ENCODE results near the gene LIMK2. TPM values are rescaled to one million over a fixed set of nuclear protein-coding genes. Genes with fewer than 3 reads are reported as not detected.

LIMK2 gene
- total and polyA plus RNA-seq, 9 of the 15 experiments (the other 6 are each of a cell fraction or from before 2014, with no cell fraction given): 1.1 to 14.5 (median 8.5) TPM

DNA sequence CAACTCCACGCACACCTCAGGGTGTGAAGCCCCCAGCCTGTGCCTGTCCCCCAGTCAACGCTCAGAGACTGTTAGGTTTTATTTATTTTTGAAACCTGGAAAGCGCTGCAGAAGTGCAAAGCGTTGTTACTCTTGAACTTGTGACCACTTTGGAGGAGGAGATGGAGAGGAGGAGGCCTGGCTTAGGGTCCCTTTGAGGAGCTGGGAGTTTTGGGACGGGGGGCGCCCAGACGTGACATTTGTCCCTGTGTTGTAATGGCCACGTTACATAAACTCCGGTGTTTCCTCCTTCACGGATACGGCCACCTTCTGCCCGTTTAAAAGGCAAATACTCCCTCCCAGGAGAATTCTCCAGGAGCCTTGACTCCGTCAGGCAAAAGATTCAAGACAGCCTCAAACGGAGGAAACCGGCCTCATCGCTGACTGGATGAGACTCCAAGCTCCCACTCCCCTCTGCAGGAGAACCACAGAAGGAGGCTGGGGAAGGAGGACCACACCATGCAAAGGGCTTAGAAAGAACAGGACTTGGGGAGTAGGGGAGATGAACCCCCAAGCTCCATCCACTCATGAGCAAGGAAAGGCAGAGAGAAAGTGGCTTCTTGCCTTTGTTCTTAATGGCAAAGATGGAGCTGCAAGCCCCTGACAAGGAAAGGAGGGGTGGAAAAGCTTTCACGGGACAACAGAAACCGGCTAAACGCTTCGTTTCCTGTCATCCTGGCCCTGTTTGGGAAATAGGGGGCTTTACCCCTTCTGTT is 79.6 kb downstream of the LIMK2 start:
- WGBS (ENCODE audit: insufficient coverage, low coverage, missing lambda C conversion rate): 39% methylated on average over 15 of the region's 20 CpGs
- TF ChIP-seq, protein P1, sequence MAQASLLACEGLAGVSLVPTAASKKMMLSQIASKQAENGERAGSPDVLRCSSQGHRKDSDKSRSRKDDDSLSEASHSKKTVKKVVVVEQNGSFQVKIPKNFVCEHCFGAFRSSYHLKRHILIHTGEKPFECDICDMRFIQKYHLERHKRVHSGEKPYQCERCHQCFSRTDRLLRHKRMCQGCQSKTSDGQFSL (CRISPR knock-in tag; IDR thresholded peaks at IDR 0.05): no peak
- TF ChIP-seq, protein P1 (tag; IDR thresholded peaks at IDR 0.05): peak in 1 of 2 experiments; percentile 43; a peak in 2 of 4 replicates
- no peak for TF ChIP-seq SMARCA4 (IDR thresholded peaks at IDR 0.05)
- TF ChIP-seq, protein P2, sequence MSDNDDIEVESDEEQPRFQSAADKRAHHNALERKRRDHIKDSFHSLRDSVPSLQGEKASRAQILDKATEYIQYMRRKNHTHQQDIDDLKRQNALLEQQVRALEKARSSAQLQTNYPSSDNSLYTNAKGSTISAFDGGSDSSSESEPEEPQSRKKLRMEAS (CRISPR knock-in tag; IDR thresholded peaks at IDR 0.05): no peak
- TF ChIP-seq, protein P3, sequence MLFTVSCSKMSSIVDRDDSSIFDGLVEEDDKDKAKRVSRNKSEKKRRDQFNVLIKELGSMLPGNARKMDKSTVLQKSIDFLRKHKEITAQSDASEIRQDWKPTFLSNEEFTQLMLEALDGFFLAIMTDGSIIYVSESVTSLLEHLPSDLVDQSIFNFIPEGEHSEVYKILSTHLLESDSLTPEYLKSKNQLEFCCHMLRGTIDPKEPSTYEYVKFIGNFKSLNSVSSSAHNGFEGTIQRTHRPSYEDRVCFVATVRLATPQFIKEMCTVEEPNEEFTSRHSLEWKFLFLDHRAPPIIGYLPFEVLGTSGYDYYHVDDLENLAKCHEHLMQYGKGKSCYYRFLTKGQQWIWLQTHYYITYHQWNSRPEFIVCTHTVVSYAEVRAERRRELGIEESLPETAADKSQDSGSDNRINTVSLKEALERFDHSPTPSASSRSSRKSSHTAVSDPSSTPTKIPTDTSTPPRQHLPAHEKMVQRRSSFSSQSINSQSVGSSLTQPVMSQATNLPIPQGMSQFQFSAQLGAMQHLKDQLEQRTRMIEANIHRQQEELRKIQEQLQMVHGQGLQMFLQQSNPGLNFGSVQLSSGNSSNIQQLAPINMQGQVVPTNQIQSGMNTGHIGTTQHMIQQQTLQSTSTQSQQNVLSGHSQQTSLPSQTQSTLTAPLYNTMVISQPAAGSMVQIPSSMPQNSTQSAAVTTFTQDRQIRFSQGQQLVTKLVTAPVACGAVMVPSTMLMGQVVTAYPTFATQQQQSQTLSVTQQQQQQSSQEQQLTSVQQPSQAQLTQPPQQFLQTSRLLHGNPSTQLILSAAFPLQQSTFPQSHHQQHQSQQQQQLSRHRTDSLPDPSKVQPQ (CRISPR knock-in tag; IDR thresholded peaks at IDR 0.05; ENCODE audit: borderline replicate concordance): no peak
- BruUV-seq (replicated peaks): TSS peak; percentile 75

More for the DNA sequence above, 79.6 kb downstream of the LIMK2 start:
- ATAC-seq: no peak
- peak overlapping the region; percentile 85 for H3K4me2 ChIP-seq (ENCODE audit: insufficient read depth, low read length)
- in situ Hi-C loops (cut with MboI) (no loop called here), intact Hi-C loops (cut with micrococcal nuclease) (no loop called here)
- H2AFZ ChIP-seq (ENCODE audit: low read depth, low read length): peak overlapping the region; percentile 84
- no peaks in the 10 kb centered on the region for H3K9me1 ChIP-seq (ENCODE audit: control insufficient read depth, insufficient read depth, low read length)
- H3K9ac ChIP-seq (ENCODE audit: insufficient read depth in 1 of 2, low read depth in 2 of 2, low read length in 2 of 2): peak overlapping the region; percentile 57 to 90; a peak in 2 of 4 replicates
- H3K27me3 ChIP-seq (ENCODE audit: control insufficient read depth in 2 of 2, insufficient read depth in 2 of 2, low read length in 2 of 2): no peaks in the 10 kb centered on the region
- H4K20me1 ChIP-seq (replicated peaks; ENCODE audit: control insufficient read depth, insufficient read depth, low read length): no peaks in the 10 kb centered on the region
- peaks cover 23 to 24% of the 10 kb centered on the region in 2 experiments; a peak in 4 of 5 replicates for H3K4me1 ChIP-seq (replicated peaks in 1 of 2; ENCODE audit: control insufficient read depth in 2 of 2, insufficient read depth in 2 of 2, low read length in 2 of 2)
- H3K36me3 ChIP-seq (ENCODE audit: control insufficient read depth, insufficient read depth, low read length): no peaks in the 10 kb centered on the region
- H3K4me3 ChIP-seq: peak overlapping the region; percentile 49
- DNase-seq (ENCODE audit: extremely low read depth in 1 of 4, low spot score in 3 of 4): peak in 1 of 4 experiments; percentile 8
- H3K9me3 ChIP-seq (replicated peaks; ENCODE audit: control insufficient read depth, insufficient read depth, low read depth, low read length): no peaks in the 10 kb centered on the region
- H3K79me2 ChIP-seq (ENCODE audit: control insufficient read depth, insufficient read depth, low read length): no peaks in the 10 kb centered on the region
- FAIRE-seq: peak; percentile 48
- ChIA-PET POLR2A (interaction anchor here (0.6 to 2.0 kb wide), 6 partner anchors 9 to 207 kb away, joined by 3 to 7 read pairs (median 4); no protein-coding TSS in a partner anchor), CTCF (ENCODE audit: low intra/inter-chr PET ratio) (no interaction called here)
- peak overlapping the region; percentile 90; the same call in 2 of the 3 replicates for H3K27ac ChIP-seq (ENCODE audit: extremely low read depth, low read depth, low read length)

Data from K562 (cell line).